Measurements from ENCODE around the gene C2orf92.

GRCh38 chr2:97656129-97656755 lies 13.3 kb upstream of the C2orf92 start:
- no peak for TF ChIP-seq CTCF (IDR thresholded peaks at IDR 0.05)
- no peak for TF ChIP-seq POLR2A (IDR thresholded peaks at IDR 0.05)
